K562 (cell line): ENCODE measurements around the gene HFE. TPM values are rescaled to one million over a fixed set of nuclear protein-coding genes. Genes with fewer than 3 reads are reported as not detected.
A peak's percentile ranks its signal among the peaks of the same experiment; 100 is the strongest.

Experiments used
- BRCA1 ChIP-seq, 2 experiments: fragments of 450-650 bp in 1 of 2; sonication (generic) in 1 of 2; formaldehyde crosslinking in 1 of 2; IDR thresholded peaks; 2 replicates each; pipeline versions ENCODE4 v1.5.0 to v1.6.1; 2017 to 2020; ENCODE audit warnings: mild to moderate bottlenecking in 1 of 2, missing genetic modification reagents in 1 of 2
- CHD4 ChIP-seq: fragments of 200-600 bp; sonication (generic); IDR thresholded peaks from 3 replicates; pipeline ENCODE4 v1.6.1; 2012; ENCODE audit warnings: low read depth, mild to moderate bottlenecking, mixed read lengths, low read length, inconsistent platforms; ENCODE audit not compliant: insufficient read depth, insufficient replicate concordance, poor library complexity, severe bottlenecking
- E2F3 ChIP-seq: fragments of 250-450 bp; sonication (Bioruptor Pico); IDR thresholded peaks from 2 replicates; pipeline ENCODE4 v1.4.0; 2020; ENCODE audit warnings: mild to moderate bottlenecking
- HOXB6 ChIP-seq: fragments of 250-450 bp; sonication (Bioruptor Pico); IDR thresholded peaks from 2 replicates; pipeline ENCODE4 v1.5.1; 2022; ENCODE audit warnings: mild to moderate bottlenecking, borderline replicate concordance
- MECOM ChIP-seq: fragments of 250-450 bp; sonication (Bioruptor Pico); IDR thresholded peaks from 2 replicates; pipeline ENCODE4 v1.8.0; 2022; ENCODE audit warnings: inconsistent platforms
- NFYB ChIP-seq: IDR thresholded peaks from 2 replicates; pipeline ENCODE4 v1.6.1; 2011; ENCODE audit warnings: mild to moderate bottlenecking, moderate library complexity; ENCODE audit not compliant: insufficient read length; ENCODE audit errors: extremely low read depth
- RAD51 ChIP-seq: fragments of 450-650 bp; IDR thresholded peaks from 2 replicates; pipeline ENCODE4 v1.7.1; 2016; ENCODE audit warnings: low read depth, mild to moderate bottlenecking, borderline replicate concordance
- SIRT6 ChIP-seq: IDR thresholded peaks from one replicate; pipeline ENCODE4 v1.6.1; 2012; ENCODE audit warnings: low read depth, mild to moderate bottlenecking, control low read depth, inconsistent platforms, low read length, moderate library complexity
- polyA plus RNA-seq, 8 experiments: library from polyadenylated mRNA; depleted of rRNA in 4 of 8; stranded (reverse) in 5 of 8; unstranded in 3 of 8; fragments of >200 nt; fragmentation: Nextera tagmentation in 2 of 8; fragmentation: Illumina TruSeq in 1 of 8; extraction: Ambion mirVana in 2 of 8; extraction: Trizol in 1 of 8; gene quantifications; 2 replicates each; pipeline versions ENCODE4 v1.2.1 to v1.2.3, GENCODE V29; 2011 to 2014; ENCODE audit warnings: inconsistent platforms in 1 of 8, missing spikeins in 1 of 8
- total RNA-seq, 7 experiments: library from RNA; depleted of rRNA in 6 of 7; stranded (reverse); fragments of >200 nt in 6 of 7; fragmentation: Illumina TruSeq in 2 of 7; extraction: Trizol in 2 of 7; gene quantifications; 2 replicates each; pipeline versions ENCODE4 v1.2.1 to v1.2.3, GENCODE V29; 2011 to 2021; ENCODE audit warnings: low replicate concordance in 1 of 7
- TF ChIP-seq, protein P1 (sequence below): sonication (generic); formaldehyde crosslinking; IDR thresholded peaks from 2 replicates; pipeline ENCODE4 v1.8.0; 2022; ENCODE audit warnings: missing genetic modification reagents, mild to moderate bottlenecking, borderline replicate concordance
- TF ChIP-seq, protein P2 (sequence below): sonication (generic); formaldehyde crosslinking; IDR thresholded peaks from 2 replicates; pipeline ENCODE4 v1.8.1; 2023; ENCODE audit warnings: mild to moderate bottlenecking, missing genetic modification reagents
- TF ChIP-seq, protein P3 (sequence below): sonication (generic); formaldehyde crosslinking; IDR thresholded peaks from 2 replicates; pipeline ENCODE4 v1.8.0; 2022; ENCODE audit warnings: missing genetic modification reagents, mild to moderate bottlenecking, borderline replicate concordance
- TF ChIP-seq, protein P4 (sequence below): fragments of 450-650 bp; IDR thresholded peaks from 2 replicates; pipeline ENCODE4 v1.6.1; 2016; ENCODE audit warnings: antibody characterized with exemption
- TF ChIP-seq, protein P5 (sequence below): sonication (generic); formaldehyde crosslinking; IDR thresholded peaks from 2 replicates; pipeline ENCODE4 v1.8.0; 2022; ENCODE audit warnings: missing genetic modification reagents, mild to moderate bottlenecking, moderate library complexity, borderline replicate concordance
- TF ChIP-seq, protein P6 (sequence below): fragments of 250-450 bp; sonication (Bioruptor Pico); IDR thresholded peaks from 2 replicates; pipeline ENCODE4 v1.4.0; 2020; ENCODE audit warnings: mild to moderate bottlenecking

The HFE gene
- total and polyA plus RNA-seq, 9 of the 15 experiments (the other 6 are each of a cell fraction or from before 2014, with no cell fraction given): 0.14 to 1.2 (median 0.76) TPM

DNA sequence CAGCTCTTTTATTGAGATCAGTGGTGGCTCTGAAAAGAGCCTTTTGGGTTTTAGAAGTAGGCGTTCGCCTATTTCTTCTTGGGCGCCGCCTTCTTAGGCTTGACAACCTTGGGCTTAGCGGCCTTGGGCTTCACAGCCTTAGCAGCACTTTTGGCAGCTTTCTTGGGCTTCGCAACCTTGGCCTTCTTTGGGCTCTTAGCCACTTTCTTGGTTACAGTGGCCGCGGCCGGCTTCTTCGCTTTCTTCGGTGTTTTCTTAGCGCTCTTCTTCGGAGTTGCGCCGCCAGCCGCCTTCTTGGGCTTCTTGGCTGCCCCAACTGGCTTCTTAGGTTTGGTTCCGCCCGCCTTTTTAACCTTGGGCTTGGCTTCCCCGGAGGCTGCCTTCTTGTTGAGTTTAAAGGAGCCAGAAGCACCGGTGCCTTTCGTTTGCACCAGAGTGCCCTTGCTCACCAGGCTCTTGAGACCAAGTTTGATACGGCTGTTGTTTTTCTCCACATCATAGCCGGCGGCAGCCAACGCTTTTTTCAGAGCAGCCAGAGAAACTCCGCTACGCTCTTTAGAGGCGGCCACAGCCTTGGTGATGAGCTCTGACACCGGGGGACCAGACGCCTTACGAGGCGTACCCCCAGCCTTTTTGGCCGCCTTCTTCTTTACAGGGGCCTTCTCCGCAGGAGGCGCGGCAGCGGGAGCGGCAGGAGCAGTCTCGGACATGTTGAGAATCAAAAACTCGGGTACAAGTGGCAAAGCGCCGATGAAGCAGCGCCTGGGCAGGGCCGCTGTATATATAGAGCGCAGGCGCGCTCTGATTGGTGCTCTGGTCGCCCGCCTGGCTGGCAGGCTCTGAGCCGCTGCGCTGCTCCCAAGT lies 31.3 kb upstream of the HFE start (continued):
- TF ChIP-seq, protein P1, sequence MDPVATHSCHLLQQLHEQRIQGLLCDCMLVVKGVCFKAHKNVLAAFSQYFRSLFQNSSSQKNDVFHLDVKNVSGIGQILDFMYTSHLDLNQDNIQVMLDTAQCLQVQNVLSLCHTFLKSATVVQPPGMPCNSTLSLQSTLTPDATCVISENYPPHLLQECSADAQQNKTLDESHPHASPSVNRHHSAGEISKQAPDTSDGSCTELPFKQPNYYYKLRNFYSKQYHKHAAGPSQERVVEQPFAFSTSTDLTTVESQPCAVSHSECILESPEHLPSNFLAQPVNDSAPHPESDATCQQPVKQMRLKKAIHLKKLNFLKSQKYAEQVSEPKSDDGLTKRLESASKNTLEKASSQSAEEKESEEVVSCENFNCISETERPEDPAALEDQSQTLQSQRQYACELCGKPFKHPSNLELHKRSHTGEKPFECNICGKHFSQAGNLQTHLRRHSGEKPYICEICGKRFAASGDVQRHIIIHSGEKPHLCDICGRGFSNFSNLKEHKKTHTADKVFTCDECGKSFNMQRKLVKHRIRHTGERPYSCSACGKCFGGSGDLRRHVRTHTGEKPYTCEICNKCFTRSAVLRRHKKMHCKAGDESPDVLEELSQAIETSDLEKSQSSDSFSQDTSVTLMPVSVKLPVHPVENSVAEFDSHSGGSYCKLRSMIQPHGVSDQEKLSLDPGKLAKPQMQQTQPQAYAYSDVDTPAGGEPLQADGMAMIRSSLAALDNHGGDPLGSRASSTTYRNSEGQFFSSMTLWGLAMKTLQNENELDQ (CRISPR knock-in tag): peak; percentile 95
- no peak for TF ChIP-seq CHD4
- TF ChIP-seq, protein P2, sequence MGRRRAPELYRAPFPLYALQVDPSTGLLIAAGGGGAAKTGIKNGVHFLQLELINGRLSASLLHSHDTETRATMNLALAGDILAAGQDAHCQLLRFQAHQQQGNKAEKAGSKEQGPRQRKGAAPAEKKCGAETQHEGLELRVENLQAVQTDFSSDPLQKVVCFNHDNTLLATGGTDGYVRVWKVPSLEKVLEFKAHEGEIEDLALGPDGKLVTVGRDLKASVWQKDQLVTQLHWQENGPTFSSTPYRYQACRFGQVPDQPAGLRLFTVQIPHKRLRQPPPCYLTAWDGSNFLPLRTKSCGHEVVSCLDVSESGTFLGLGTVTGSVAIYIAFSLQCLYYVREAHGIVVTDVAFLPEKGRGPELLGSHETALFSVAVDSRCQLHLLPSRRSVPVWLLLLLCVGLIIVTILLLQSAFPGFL (CRISPR knock-in tag): peak; percentile 81; the same call in 1 of the 2 replicates
- TF ChIP-seq BRCA1 (IDR thresholded peaks at IDR 0.05): no peak
- peak; percentile 71; the same call in 1 of the 2 replicates for TF ChIP-seq BRCA1 (CRISPR knock-in tag; IDR thresholded peaks at IDR 0.05)
- TF ChIP-seq, protein P3, sequence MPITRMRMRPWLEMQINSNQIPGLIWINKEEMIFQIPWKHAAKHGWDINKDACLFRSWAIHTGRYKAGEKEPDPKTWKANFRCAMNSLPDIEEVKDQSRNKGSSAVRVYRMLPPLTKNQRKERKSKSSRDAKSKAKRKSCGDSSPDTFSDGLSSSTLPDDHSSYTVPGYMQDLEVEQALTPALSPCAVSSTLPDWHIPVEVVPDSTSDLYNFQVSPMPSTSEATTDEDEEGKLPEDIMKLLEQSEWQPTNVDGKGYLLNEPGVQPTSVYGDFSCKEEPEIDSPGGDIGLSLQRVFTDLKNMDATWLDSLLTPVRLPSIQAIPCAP (CRISPR knock-in tag): no peak
- TF ChIP-seq SIRT6: peak; percentile 100
- 0 out of 2 replicates have a peak, but pooled peaks have one; percentile 22 for TF ChIP-seq E2F3
- TF ChIP-seq MECOM (CRISPR knock-in tag): peak; percentile 35; the same call in 1 of the 2 replicates
- TF ChIP-seq, protein P4, sequence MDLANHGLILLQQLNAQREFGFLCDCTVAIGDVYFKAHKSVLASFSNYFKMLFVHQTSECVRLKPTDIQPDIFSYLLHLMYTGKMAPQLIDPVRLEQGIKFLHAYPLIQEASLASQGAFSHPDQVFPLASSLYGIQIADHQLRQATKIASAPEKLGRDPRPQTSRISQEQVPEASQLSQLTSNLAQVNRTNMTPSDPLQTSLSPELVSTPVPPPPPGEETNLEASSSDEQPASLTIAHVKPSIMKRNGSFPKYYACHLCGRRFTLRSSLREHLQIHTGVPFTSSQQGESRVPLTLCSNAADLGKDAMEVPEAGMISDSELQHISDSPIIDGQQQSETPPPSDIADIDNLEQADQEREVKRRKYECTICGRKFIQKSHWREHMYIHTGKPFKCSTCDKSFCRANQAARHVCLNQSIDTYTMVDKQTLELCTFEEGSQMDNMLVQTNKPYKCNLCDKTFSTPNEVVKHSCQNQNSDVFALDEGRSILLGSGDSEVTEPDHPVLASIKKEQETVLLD: no peak
- TF ChIP-seq, protein P5, sequence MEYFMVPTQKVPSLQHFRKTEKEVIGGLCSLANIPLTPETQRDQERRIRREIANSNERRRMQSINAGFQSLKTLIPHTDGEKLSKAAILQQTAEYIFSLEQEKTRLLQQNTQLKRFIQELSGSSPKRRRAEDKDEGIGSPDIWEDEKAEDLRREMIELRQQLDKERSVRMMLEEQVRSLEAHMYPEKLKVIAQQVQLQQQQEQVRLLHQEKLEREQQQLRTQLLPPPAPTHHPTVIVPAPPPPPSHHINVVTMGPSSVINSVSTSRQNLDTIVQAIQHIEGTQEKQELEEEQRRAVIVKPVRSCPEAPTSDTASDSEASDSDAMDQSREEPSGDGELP (CRISPR knock-in tag): peak; percentile 82; the same call in 1 of the 2 replicates
- no peak; the same call in 1 of the 2 replicates for TF ChIP-seq RAD51
- 0 out of 2 replicates have a peak, but pooled peaks have one; percentile 40 for TF ChIP-seq HOXB6
- TF ChIP-seq, protein P6, sequence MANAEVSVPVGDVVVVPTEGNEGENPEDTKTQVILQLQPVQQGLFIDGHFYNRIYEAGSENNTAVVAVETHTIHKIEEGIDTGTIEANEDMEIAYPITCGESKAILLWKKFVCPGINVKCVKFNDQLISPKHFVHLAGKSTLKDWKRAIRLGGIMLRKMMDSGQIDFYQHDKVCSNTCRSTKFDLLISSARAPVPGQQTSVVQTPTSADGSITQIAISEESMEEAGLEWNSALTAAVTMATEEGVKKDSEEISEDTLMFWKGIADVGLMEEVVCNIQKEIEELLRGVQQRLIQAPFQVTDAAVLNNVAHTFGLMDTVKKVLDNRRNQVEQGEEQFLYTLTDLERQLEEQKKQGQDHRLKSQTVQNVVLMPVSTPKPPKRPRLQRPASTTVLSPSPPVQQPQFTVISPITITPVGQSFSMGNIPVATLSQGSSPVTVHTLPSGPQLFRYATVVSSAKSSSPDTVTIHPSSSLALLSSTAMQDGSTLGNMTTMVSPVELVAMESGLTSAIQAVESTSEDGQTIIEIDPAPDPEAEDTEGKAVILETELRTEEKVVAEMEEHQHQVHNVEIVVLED (CRISPR knock-in tag): peak; percentile 37
- peak; percentile 82 for TF ChIP-seq NFYB
